Glomerular endothelial cell (primary cell): ENCODE results near the gene CDC42BPA. TPM values are rescaled to one million over a fixed set of nuclear protein-coding genes. Genes with fewer than 3 reads are reported as not detected.
"Not testable (repeated sequence)": the region's sequence is repeated elsewhere in the genome, so short reads cannot be mapped to it uniquely, and the experiment has no call there.

Experiments
- DNase-seq: peaks from one replicate; pipeline ENCODE4 v3.0.0-alpha.2; 2011; ENCODE audit warnings: low read depth, low spot score; ENCODE audit errors: extremely low read depth
- total RNA-seq: library from RNA; depleted of rRNA; stranded (reverse); fragments of >200 nt; gene quantifications from 2 replicates; pipeline ENCODE4 v1.2.3, GENCODE V29; 2015

The CDC42BPA gene
- total RNA-seq, 1 donor from 2014 or later = 129 TPM

GRCh38 chr1:227308367-227309336 lies 9.6 kb downstream of the CDC42BPA start:
- no peak for DNase-seq

GRCh38 chr1:227306689-227307088 lies 11.6 kb downstream of the CDC42BPA start:
- no peak for DNase-seq

- DNase-seq = no peak
These were observed 12.2 kb downstream of the CDC42BPA start for GRCh38 chr1:227305894-227306626.

GRCh38 chr1:227304665-227305064 lies 13.6 kb downstream of the CDC42BPA start:
- no peak for DNase-seq

- DNase-seq = no peak
These were observed 14.6 kb downstream of the CDC42BPA start for GRCh38 chr1:227303662-227304061.

- DNase-seq = no peak
These were observed 17.6 kb downstream of the CDC42BPA start for GRCh38 chr1:227300682-227301081.

- DNase-seq = no peak
These were observed 18.6 kb downstream of the CDC42BPA start for GRCh38 chr1:227299688-227300087.

- DNase-seq = no peak
These were observed 19.1 kb downstream of the CDC42BPA start for GRCh38 chr1:227299241-227299627.

GRCh38 chr1:227298512-227299240 lies 19.6 kb downstream of the CDC42BPA start:
- DNase-seq = no peak

GRCh38 chr1:227297073-227297793 lies 21.1 kb downstream of the CDC42BPA start:
- DNase-seq = no peak

GRCh38 chr1:227295609-227296008 lies 22.7 kb downstream of the CDC42BPA start:
- no peak for DNase-seq

- DNase-seq = no peak
These were observed 32.5 kb downstream of the CDC42BPA start for GRCh38 chr1:227285745-227286144.

- no peak for DNase-seq
These were observed 36.9 kb downstream of the CDC42BPA start for GRCh38 chr1:227281371-227281770.

GRCh38 chr1:227280836-227281235 lies 37.5 kb downstream of the CDC42BPA start:
- DNase-seq = no peak

- DNase-seq = not testable (repeated sequence)
These were observed 42.1 kb downstream of the CDC42BPA start for GRCh38 chr1:227276156-227276693.

- DNase-seq = no peak
These were observed 44.7 kb downstream of the CDC42BPA start for GRCh38 chr1:227273557-227273956.

GRCh38 chr1:227272428-227272827 lies 45.9 kb downstream of the CDC42BPA start:
- DNase-seq = no peak

- DNase-seq = no peak
These were observed 47.7 kb downstream of the CDC42BPA start for GRCh38 chr1:227270554-227270953.

GRCh38 chr1:227268943-227269342 lies 49.3 kb downstream of the CDC42BPA start:
- no peak for DNase-seq

GRCh38 chr1:227265891-227266290 lies 52.4 kb downstream of the CDC42BPA start:
- DNase-seq = no peak
